CD14-positive monocyte (primary cell): ENCODE data around the gene CAMTA1. TPM values are rescaled to one million over a fixed set of nuclear protein-coding genes. Genes with fewer than 3 reads are reported as not detected.

ENCODE experiments used
- DNase-seq, 3 donors: peaks; one replicate each; pipeline ENCODE4 v3.0.0-alpha.2; 2011 to 2022
- H2AFZ ChIP-seq: 2 replicates; pipeline ENCODE4 v1.6.0; 2012; ENCODE audit warnings: mild to moderate bottlenecking, low read depth, low read length, inconsistent platforms; ENCODE audit not compliant: insufficient read depth, poor library complexity, severe bottlenecking
- H3K27ac ChIP-seq, 2 donors: 1 replicate in 1 of 2; 2 replicates in 1 of 2; pipeline ENCODE4 v1.5.1; 2012 to 2013; ENCODE audit warnings: low read length in 2 of 2, control low read depth in 1 of 2, inconsistent platforms in 1 of 2, low read depth in 1 of 2, mild to moderate bottlenecking in 1 of 2
- H3K27me3 ChIP-seq, 2 donors: one replicate each; pipeline versions ENCODE4 v1.6.0 to v1.6.1; 2011 to 2013; ENCODE audit warnings: low read length in 2 of 2; ENCODE audit not compliant: control insufficient read depth in 2 of 2, insufficient read depth in 2 of 2
- H3K36me3 ChIP-seq, 2 donors: replicated peaks in 1 of 2; 1 replicate in 1 of 2; 2 replicates in 1 of 2; pipeline versions ENCODE4 v1.5.1 to v1.6.1; 2012 to 2013; ENCODE audit warnings: low read length in 2 of 2, control low read depth in 1 of 2, inconsistent platforms in 1 of 2, mild to moderate bottlenecking in 1 of 2; ENCODE audit not compliant: insufficient read depth in 2 of 2, control insufficient read depth in 1 of 2
- H3K4me1 ChIP-seq, 2 donors: 1 replicate in 1 of 2; 2 replicates in 1 of 2; pipeline versions ENCODE4 v1.5.1 to v1.6.1; 2012 to 2013; ENCODE audit warnings: low read length in 2 of 2, control low read depth in 1 of 2, inconsistent platforms in 1 of 2, mild to moderate bottlenecking in 1 of 2, moderate library complexity in 1 of 2; ENCODE audit not compliant: insufficient read depth in 2 of 2, control insufficient read depth in 1 of 2
- H3K4me2 ChIP-seq: replicated peaks from 2 replicates; pipeline ENCODE3; 2012; ENCODE audit warnings: low read length, moderate library complexity, mild to moderate bottlenecking; ENCODE audit not compliant: poor library complexity, severe bottlenecking; ENCODE audit errors: extremely low read depth
- H3K4me3 ChIP-seq, 3 experiments: fragments of 200-600 bp in 1 of 3; sonication (generic) in 1 of 3; replicated peaks in 1 of 3; 1 replicate in 2 of 3; 2 replicates in 1 of 3; pipeline ENCODE4 v1.5.1; 2011 to 2013; ENCODE audit warnings: low read length in 3 of 3, mild to moderate bottlenecking in 3 of 3, control low read depth in 2 of 3, low read depth in 2 of 3, inconsistent platforms in 1 of 3, moderate library complexity in 1 of 3
- H3K79me2 ChIP-seq: 2 replicates; pipeline ENCODE4 v1.6.0; 2012; ENCODE audit warnings: mild to moderate bottlenecking, control low read depth, inconsistent platforms, low read length, moderate library complexity; ENCODE audit not compliant: insufficient read depth
- H3K9ac ChIP-seq: 2 replicates; pipeline ENCODE4 v1.6.0; 2017; ENCODE audit warnings: low read length, mild to moderate bottlenecking; ENCODE audit not compliant: insufficient read depth, poor library complexity, severe bottlenecking
- H3K9me3 ChIP-seq, 2 donors: replicated peaks in 1 of 2; 1 replicate in 1 of 2; 2 replicates in 1 of 2; pipeline versions ENCODE4 v1.5.1 to v1.6.1; 2012 to 2013; ENCODE audit warnings: low read length in 2 of 2, control low read depth in 1 of 2; ENCODE audit not compliant: control insufficient read depth in 1 of 2, insufficient read depth in 1 of 2
- H4K20me1 ChIP-seq: 2 replicates; pipeline ENCODE4 v1.6.0; 2012; ENCODE audit warnings: mild to moderate bottlenecking, low read length, control low read depth, moderate library complexity; ENCODE audit not compliant: insufficient read depth
- H3K27ac Mint-ChIP-seq, 7 donors: one replicate each; pipeline ENCODE4 v1.8.0; 2020; ENCODE audit warnings: mild to moderate bottlenecking in 7 of 7, mixed read lengths in 7 of 7, moderate library complexity in 6 of 7, inconsistent platforms in 2 of 7
- H3K27me3 Mint-ChIP-seq, 3 donors: one replicate each; pipeline ENCODE4 v1.8.0; 2021 to 2022; ENCODE audit warnings: low read depth in 3 of 3, mild to moderate bottlenecking in 3 of 3, mixed read lengths in 3 of 3, moderate library complexity in 3 of 3, inconsistent platforms in 1 of 3
- H3K36me3 Mint-ChIP-seq, 2 donors: one replicate each; pipeline ENCODE4 v1.8.0; 2020; ENCODE audit warnings: mixed read lengths in 2 of 2, inconsistent platforms in 1 of 2, mild to moderate bottlenecking in 1 of 2
- H3K4me1 Mint-ChIP-seq: one replicate; pipeline ENCODE4 v1.8.0; 2020; ENCODE audit warnings: mild to moderate bottlenecking, mixed read lengths
- H3K4me3 Mint-ChIP-seq, 2 donors: one replicate each; pipeline ENCODE4 v1.8.0; 2020; ENCODE audit warnings: mild to moderate bottlenecking in 2 of 2, mixed read lengths in 2 of 2, moderate library complexity in 1 of 2
- H3K9me3 Mint-ChIP-seq, 7 donors: one replicate each; pipeline ENCODE4 v1.8.0; 2020 to 2022; ENCODE audit warnings: mixed read lengths in 7 of 7, mild to moderate bottlenecking in 6 of 7, moderate library complexity in 6 of 7, inconsistent platforms in 2 of 7
- CTCF ChIP-seq: fragments of 200-600 bp; IDR thresholded peaks from one replicate; pipeline ENCODE4 v1.8.0; 2022; ENCODE audit warnings: antibody characterized with exemption, mild to moderate bottlenecking
- WGBS: methylation state at CpG from one replicate; pipeline ENCODE4 v1.1.5; 2013; ENCODE audit warnings: missing lambda C conversion rate; ENCODE audit not compliant: insufficient coverage; 5-methylcytosine and 5-hydroxymethylcytosine counted together
- intact Hi-C, 2 donors: fragments of 100-400 bp; cut with micrococcal nuclease; formaldehyde crosslinking; loops; one replicate each; pipeline versions ENCODE4 v1.15.0 to v1.15.1; 2023
- polyA plus RNA-seq, 3 donors: library from polyadenylated mRNA; depleted of rRNA in 1 of 3; unstranded in 2 of 3; stranded (reverse) in 1 of 3; fragments of 300-500 nt in 2 of 3; fragments of >200 nt in 1 of 3; fragmentation: Illumina TruSeq in 2 of 3; gene quantifications; 1 replicate in 2 of 3; 2 replicates in 1 of 3; pipeline ENCODE4 v1.2.3, GENCODE V29; 2012 to 2021

CAMTA1 gene
- polyA plus RNA-seq, 3 donors = 52.0 to 89.6 (median 78.3) TPM

GRCh38 chr1:7331926-7332535 is 546.8 kb downstream of the CAMTA1 start:
- Mint-ChIP-seq H3K36me3 (no peaks in the 10 kb centered on the region), H3K27me3 (peaks cover 0 to 13% (median 4%) of the 10 kb centered on the region in 3 donors), H3K27ac (no peak overlapping the region), H3K4me1 (no peaks in the 10 kb centered on the region), H3K9me3 (peaks cover 0 to 11% (median 5%) of the 10 kb centered on the region in 7 donors), H3K4me3 (no peak overlapping the region)
- Histone ChIP-seq H3K9me3 (no peaks in the 10 kb centered on the region), H2AFZ (no peak overlapping the region), H3K27me3 (no peaks in the 10 kb centered on the region), H3K79me2 (no peaks in the 10 kb centered on the region), H3K27ac (no peak overlapping the region), H4K20me1 (no peaks in the 10 kb centered on the region), H3K4me1 (no peaks in the 10 kb centered on the region), H3K36me3 (no peaks in the 10 kb centered on the region), H3K9ac (no peak overlapping the region), H3K4me2 (no peak overlapping the region), H3K4me3 (no peak overlapping the region)
- intact Hi-C loops = no loop called here
- no peak for TF ChIP-seq CTCF
- WGBS = 46% methylated on average over 2 of the region's 9 CpGs
- no peak for DNase-seq

GRCh38 chr1:7333094-7333493 is 547.8 kb downstream of the CAMTA1 start:
- Histone ChIP-seq H3K79me2 (no peaks in the 10 kb centered on the region), H3K27me3 (no peaks in the 10 kb centered on the region), H3K4me3 (no peak overlapping the region), H3K4me2 (no peak overlapping the region), H4K20me1 (no peaks in the 10 kb centered on the region), H3K27ac (no peak overlapping the region), H3K4me1 (no peaks in the 10 kb centered on the region), H2AFZ (no peak overlapping the region), H3K9ac (no peak overlapping the region), H3K9me3 (no peaks in the 10 kb centered on the region), H3K36me3 (no peaks in the 10 kb centered on the region)
- intact Hi-C loops = no loop called here
- H3K27ac Mint-ChIP-seq = no peak overlapping the region
- DNase-seq = no peak
- 94% methylated on average over 11 of the region's 11 CpGs for WGBS
- no peaks in the 10 kb centered on the region for H3K36me3 Mint-ChIP-seq
- H3K4me3 Mint-ChIP-seq = no peak overlapping the region
- TF ChIP-seq CTCF = no peak
- peaks cover 0 to 4% (median under 1%) of the 10 kb centered on the region in 7 donors for H3K9me3 Mint-ChIP-seq
- H3K4me1 Mint-ChIP-seq = no peaks in the 10 kb centered on the region
- H3K27me3 Mint-ChIP-seq = peaks cover 0 to 10% (median 3%) of the 10 kb centered on the region in 3 donors
